Measurements from ENCODE around the gene UCK1. TPM values are rescaled to one million over a fixed set of nuclear protein-coding genes. Genes with fewer than 3 reads are reported as not detected.

Gene UCK1
- total and polyA plus RNA-seq, 2 of the 13 experiments (the other 11 are each of a cell fraction or from before 2014, with no cell fraction given): 11.0 to 24.1 TPM

- TF ChIP-seq JUN (CRISPR knock-in tag; IDR thresholded peaks at IDR 0.05): no peak
- no peak for TF ChIP-seq ZBTB25 (CRISPR knock-in tag; IDR thresholded peaks at IDR 0.05)
- TF ChIP-seq ZNF510 (CRISPR knock-in tag; IDR thresholded peaks at IDR 0.05; ENCODE audit: low read depth): no peak
- peak; percentile 14; the same call in 1 of the 2 replicates for TF ChIP-seq GABPA (IDR thresholded peaks at IDR 0.05; ENCODE audit: low read depth, low read length)
- TF ChIP-seq GABPA (CRISPR knock-in tag; IDR thresholded peaks at IDR 0.05; ENCODE audit: low read depth): no peak
- TF ChIP-seq ZMAT3 (CRISPR knock-in tag; conservative IDR thresholded peaks at IDR 0.05): no peak
- peak; percentile 80 for TF ChIP-seq HNRNPK (IDR thresholded peaks at IDR 0.05; ENCODE audit: low read depth, low read length, poor library complexity, severe bottlenecking)
- no peak for TF ChIP-seq ATF7 (IDR thresholded peaks at IDR 0.05)
- no peak; the same call in 1 of the 2 replicates for TF ChIP-seq ATF7 (CRISPR knock-in tag; IDR thresholded peaks at IDR 0.05)
- TF ChIP-seq KLF15 (CRISPR knock-in tag; IDR thresholded peaks at IDR 0.05; ENCODE audit: borderline replicate concordance): no peak
- TF ChIP-seq SP2 (CRISPR knock-in tag; IDR thresholded peaks at IDR 0.05): no peak
- TF ChIP-seq KIAA2018 (CRISPR knock-in tag; IDR thresholded peaks at IDR 0.05; ENCODE audit: borderline replicate concordance): no peak
- TF ChIP-seq RBAK (CRISPR knock-in tag; IDR thresholded peaks at IDR 0.05): no peak
- peak; percentile 81 for TF ChIP-seq KDM2A (CRISPR knock-in tag; IDR thresholded peaks at IDR 0.05; ENCODE audit: borderline replicate concordance, low read depth)
- TF ChIP-seq ZNF430 (CRISPR knock-in tag; IDR thresholded peaks at IDR 0.05): 0 out of 2 replicates have a peak, but pooled peaks have one; percentile 60
- no peak for TF ChIP-seq ZNF569 (CRISPR knock-in tag; IDR thresholded peaks at IDR 0.05; ENCODE audit: borderline replicate concordance)
- TF ChIP-seq TRAFD1 (CRISPR knock-in tag; IDR thresholded peaks at IDR 0.05; ENCODE audit: borderline replicate concordance): no peak
- TF ChIP-seq RARA (CRISPR knock-in tag; IDR thresholded peaks at IDR 0.05): peak; percentile 86
Measured at GRCh38 chr9:131545003-131545785, 14.1 kb upstream of the UCK1 start, which contains the start of gene PRRT1B (continued).

All from HepG2 (cell line).